GM21786 (cell line): ENCODE results near the gene MRPL49.
A peak's percentile ranks its signal among the peaks of the same experiment; 100 is the strongest.

ENCODE experiments used
- ATAC-seq: cut with Tn5 transposase; IDR thresholded peaks from one replicate; pipeline ENCODE4 v1.9.1; 2021; ENCODE audit not compliant: unreplicated experiment

Gene MRPL49

DNA sequence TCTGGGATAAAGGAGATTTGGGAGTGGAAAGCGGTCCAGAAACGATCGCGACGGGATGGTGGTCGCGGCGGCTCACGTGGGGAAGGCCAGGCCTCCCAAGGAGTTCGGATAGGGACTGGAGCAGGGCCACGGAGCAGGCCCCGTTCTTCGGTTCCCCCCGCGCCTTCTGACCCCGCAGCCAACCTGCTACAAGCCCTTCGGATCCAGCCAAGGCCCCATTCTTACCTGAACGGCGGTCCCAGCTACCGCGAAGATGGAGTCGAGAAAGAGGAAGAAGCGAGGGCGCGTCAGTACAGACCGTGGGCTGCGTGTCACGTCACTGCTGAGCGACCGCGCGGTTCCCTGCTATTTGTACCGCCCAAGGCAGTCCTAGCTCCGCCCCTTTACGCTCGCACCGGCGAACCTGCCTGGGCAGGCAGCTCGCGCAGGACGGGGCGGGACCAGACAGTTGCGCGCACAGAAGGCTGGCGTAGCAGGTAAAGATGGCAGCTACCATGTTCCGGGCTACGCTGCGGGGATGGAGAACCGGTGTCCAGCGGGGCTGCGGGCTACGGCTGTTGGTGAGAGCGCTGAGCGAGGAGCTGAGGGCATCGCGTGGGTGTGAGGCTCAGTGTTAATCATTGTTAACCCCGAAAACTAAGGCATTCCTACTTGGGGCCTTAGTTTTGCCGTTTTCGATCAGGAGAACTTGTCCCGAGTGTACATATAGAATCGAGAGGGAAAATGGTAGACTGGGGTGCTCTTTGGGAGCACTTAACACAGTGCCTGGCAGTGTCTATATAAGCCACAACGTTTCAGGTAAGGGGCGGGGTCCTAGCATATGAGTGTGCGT, at the start of gene MRPL49, which contains the start of gene FAU:
TSS of gene MRPL49 (plus strand) at position 457 of the 832 bp plus-strand sequence. CDS start at position 483, 26 bp downstream.
TSS of gene FAU (minus strand) at position 270 of the 832 bp plus-strand sequence. CDS start 321 bp downstream, outside the sequence.
- ATAC-seq: peak; percentile 66

DNA sequence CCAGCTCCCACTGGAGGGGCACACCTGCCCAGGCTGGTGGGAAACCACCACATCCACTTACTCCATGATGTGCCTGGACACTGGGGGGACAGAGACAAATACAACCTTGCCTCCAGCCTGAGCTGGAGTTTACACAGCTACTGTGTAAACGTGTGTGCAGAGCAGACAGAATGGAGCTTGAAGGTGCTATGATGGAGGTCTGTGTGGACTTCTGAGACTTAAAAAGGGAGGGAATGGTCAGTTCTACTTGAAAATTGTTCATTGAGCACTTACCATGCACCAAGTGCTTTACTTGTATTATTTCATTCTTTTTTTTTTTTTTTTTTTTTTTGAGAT, 49.5 kb upstream of the MRPL49 start:
- no peak for ATAC-seq

DNA sequence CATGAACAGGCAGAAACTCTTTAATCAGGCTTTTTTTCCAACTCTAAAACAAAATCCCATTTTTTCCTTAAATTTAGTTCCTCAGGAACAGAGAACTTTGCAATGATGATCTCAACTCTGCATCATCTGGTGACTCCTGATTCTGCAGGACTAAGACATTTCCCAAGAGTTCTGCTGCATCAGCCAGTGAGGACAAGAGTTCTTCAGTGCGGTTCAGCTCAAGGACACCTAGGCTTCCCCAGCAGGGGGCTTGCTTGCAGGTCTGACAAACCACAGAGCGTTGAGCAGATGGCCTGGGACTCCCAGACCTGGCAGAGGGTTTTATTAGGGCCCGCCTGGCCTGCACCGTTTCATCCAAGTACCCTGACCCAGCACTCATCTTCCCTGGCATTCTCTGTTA, 44.7 kb upstream of the MRPL49 start:
- no peak for ATAC-seq

DNA sequence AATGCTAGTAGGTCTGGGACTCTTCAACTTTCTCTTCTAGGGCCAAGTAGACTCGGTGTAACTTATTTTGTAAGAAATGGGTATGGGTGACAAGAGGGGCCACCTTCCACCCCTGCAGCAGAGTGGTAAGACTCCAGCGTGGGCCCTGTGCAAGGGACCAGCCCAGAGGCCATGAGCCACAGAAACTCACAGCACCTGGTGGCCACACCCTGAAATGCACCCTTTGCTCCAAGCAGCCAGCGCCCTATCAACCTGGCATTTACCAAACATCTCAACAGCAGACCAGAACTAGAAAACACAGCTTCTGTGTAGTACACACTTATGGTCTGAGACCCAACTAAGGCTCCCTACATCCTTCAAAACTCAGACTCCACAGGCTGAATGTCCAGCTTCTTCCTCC, 44.0 kb upstream of the MRPL49 start:
- ATAC-seq: peak; percentile 53

DNA sequence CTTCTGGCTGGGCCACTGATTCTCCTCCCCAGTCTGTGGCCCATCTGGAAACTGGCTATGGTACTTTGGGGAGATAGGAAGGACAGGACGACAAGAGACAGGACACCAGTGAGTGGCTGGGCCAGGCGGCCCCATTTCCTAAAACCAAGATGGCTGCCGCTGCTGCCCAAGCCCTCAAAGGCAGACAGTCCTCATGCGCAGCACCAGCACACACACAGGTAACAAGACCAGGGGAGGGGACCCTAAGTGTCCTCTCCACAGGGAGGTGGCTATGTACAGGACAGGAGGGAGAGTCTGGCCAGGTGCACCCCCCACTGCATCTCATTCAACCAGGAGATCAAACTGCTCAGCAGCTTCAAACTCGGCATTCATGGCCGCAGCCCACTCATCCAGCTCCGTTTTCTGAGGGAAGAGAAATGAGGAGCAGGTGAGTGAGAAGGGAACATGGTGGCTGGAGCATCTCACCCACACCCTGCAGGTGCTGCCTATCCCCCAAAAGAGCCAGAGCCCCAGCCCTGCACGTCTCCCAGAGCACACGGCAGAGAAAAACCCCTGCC, 43.3 kb upstream of the MRPL49 start:
- no peak for ATAC-seq

DNA sequence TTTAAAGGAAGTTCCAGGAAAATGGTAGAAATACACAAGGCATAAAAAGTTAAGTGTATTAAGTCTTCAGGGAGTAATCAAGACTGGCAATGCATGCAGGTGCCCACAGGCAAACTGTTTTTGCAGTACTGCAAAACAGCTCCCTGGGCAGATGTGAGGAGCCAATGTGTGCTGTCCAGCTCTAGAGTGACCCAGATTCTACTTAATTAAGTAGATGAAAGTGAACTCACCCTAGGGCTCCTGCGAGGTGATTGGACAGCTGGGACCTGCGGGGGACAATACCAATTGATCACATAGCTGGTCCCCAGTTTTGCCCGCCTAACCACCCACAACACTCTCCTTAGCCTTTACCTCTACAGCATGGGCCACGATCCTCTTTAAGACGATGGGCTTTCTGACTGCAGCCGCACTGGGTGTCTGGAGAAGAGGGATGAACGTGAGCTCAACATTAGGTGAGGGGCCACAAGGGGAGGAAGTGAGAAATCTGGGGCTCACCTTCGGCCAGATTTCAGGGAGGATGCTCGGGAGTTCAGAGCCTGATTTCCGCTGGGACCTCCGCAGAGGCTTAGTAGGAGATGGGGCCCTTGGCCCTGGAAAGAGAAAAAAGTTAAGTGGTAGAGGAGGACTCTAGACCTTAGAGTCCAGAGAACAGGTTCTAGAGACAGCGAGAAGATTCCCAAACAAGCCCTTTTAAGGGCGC, 38.8 kb upstream of the MRPL49 start:
- no peak for ATAC-seq

DNA sequence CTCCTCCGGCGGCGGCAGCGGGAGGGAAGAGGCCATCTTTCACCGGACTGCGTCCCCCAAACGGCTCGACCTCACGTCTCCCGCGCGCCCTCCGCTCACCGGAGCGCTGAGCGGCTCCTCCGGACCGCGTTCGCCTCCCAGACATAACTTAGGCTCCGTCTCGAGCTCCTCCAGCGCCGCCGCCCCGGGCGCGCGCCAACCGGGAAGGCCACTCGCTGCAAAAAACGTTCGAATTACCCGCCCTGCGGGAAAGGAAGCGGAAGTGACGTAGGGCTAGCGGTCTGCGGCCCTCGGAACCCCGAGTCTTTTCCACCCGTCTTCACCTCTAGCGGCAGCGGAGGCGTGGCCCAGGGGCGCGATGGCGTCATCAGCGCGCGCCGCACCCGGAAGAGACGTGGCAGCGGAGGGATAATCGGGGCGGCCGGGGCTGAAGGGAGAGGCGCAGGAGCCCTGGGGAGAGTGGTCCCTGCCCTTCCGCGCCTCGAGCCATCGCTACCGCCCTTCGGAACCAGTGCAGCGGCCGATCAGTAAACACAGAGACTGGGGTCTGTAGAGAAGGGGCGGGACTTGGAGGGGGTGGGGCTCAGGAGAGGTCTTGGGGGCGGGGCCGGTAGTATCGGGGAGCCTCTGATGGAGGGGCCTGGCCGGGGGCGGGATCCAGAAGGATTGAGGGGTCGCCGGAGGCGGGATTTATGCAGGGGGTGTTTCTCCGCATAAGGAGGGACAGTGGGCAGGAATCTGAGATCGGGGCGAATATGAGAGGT, 38.1 kb upstream of the MRPL49 start, which contains the start of the genes CDCA5 and ZFPL1:
TSS of gene CDCA5 (minus strand) at position 207 of the 764 bp plus-strand sequence. CDS start at position 145, 62 bp downstream.
TSS of gene ZFPL1 (plus strand) at position 389 of the 764 bp plus-strand sequence. CDS start 477 bp downstream, outside the sequence.
- ATAC-seq: peak; percentile 81

DNA sequence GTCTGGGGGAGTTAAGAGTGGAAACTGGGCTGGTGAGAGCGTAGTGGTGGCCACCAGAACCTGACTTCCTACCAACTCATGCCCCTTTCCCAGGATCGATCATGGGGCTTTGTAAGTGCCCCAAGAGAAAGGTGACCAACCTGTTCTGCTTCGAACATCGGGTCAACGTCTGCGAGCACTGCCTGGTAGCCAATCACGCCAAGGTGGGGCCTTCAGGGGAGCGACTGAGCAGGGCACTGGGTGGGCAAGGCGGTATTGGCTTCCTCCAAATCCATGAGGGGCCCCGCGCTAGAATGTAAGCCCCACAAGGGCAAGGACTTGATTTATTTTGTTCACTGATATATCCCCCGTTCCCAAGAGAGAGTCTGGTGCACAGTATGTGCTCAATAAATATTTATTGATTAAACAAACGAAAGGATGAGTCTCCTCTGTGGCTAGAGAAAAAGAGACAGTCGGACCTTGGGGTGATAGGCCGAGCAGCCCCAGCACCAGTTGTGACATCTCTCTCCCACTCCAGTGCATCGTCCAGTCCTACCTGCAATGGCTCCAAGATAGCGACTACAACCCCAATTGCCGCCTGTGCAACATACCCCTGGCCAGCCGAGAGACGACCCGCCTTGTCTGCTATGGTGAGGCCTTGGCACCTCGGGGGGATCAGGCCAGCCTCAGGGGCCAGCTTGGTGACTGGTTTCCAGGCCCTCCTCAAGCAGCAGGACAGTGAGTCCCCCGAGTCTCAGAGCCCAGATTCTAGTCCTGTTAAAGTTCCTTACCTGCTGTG, 37.3 kb upstream of the MRPL49 start:
- ATAC-seq: peak; percentile 9

DNA sequence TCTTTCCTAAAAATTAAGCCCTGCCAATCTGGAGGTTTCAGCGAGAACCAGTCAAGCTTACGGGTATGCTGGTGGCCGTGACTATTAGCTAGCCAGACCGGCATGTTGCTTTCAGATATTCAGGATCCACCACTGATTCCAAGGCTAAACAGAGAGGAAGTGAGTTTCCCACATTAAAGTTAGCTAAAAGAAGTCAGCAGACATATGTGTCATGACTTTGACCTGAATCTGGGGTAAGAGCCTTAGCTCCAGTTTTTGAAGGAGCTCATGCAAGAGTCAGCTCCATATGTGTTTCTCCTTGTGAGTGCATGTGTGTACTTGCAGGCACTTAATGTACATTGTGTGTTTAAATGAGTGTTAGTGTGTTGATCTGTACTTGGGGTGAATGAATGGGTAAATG, 36.7 kb upstream of the MRPL49 start:
- ATAC-seq: no peak

DNA sequence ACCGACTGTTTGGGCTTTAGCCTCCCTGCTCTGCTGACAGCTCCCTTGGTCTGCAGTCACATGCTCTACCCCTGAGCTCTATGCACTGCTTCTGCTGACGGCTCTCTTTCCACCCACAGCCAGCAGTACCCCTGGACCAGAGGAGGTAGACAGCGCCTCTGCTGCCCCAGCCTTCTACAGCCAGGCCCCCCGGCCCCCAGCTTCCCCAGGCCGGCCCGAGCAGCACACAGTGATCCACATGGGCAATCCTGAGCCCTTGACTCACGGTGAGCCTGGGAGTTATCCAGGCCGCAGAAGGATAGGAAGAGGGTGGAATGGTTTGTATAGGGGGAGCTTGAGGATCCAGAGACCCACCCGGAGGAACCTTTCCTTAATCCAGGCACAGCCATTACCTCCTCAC, 35.3 kb upstream of the MRPL49 start:
- ATAC-seq: no peak

DNA sequence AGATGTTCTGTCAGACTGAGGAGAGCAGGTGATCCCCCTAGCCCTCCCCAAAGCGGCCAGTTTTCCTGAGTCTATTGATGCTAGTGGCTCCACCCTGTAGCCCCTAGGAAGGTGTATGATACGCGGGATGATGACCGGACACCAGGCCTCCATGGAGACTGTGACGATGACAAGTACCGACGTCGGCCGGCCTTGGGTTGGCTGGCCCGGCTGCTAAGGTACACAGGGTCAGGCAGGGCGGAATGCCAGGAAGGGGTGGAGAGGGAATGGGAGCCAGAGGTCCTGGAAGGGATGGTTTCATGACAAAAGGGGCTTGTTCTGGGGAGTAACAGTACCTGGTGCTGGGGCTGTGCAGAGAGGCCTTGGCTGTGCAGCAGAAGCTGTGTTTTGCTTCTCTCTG, 34.9 kb upstream of the MRPL49 start:
- no peak for ATAC-seq

DNA sequence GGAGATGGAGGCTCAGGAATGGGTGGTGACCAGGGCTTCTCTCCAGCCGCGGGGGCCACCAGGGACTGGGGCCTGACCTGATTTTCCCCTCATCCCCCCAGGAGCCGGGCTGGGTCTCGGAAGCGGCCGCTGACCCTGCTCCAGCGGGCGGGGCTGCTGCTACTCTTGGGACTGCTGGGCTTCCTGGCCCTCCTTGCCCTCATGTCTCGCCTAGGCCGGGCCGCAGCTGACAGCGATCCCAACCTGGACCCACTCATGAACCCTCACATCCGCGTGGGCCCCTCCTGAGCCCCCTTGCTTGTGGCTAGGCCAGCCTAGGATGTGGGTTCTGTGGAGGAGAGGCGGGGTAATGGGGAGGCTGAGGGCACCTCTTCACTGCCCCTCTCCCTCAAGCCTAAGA, 34.3 kb upstream of the MRPL49 start:
- no peak for ATAC-seq

DNA sequence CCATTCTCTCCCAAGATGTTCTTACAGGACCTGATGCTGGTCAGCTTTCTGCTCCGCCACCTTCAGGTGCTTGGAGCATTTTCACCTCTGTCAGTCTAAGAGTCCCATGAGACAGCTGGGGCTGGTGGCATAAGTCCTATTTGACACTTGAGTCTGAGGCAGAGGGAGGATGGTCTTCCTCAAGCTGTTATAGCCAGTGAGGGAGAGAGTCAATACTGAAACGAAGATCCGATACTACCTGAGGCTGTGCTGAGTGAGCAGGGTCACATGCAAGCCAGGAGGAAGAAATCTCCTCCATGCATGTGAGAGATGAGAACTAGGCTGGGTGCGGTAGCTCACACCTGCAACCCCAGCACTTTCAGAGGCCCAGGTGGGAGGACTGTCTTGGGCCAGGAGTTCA, 32.5 kb upstream of the MRPL49 start:
- no peak for ATAC-seq

DNA sequence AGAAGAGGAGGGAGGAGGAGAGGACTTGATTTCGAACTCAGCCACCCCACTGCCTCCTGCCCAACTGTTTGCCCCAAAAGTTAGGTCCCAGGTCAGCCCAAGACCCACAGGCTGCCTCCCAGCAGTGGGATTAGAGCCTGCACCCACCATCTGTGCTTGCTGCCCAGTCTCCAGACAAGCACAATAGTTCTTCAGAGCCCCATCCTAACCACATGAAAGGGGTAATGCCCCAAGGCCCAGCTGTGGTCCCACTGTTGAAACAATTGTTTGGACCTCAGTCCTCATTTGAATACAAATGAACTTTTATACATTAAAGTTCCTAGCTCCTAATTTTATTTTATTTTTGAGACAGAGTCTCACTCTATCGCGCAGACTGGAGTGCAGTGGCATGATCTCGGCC, 31.5 kb upstream of the MRPL49 start:
- no peak for ATAC-seq

DNA sequence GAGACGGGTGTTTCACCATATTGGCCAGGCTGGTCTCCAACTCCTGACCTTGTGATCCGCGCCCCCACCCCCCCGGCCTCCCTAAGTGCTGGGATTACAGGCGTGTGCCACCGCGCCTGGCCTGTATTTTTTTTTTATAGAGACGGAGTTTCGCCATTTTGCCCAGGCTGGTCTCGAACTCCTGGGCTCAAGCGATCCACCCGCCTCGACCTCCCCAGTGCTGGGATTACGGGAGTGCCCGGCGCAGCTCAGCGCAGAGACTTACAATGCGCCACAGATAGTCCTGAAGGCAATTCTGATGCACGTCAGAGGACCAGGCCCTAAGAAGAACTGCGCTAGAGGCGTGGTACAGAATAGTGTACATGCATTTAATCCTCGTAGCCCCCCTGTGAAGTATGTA, 26.7 kb upstream of the MRPL49 start:
- no peak for ATAC-seq

DNA sequence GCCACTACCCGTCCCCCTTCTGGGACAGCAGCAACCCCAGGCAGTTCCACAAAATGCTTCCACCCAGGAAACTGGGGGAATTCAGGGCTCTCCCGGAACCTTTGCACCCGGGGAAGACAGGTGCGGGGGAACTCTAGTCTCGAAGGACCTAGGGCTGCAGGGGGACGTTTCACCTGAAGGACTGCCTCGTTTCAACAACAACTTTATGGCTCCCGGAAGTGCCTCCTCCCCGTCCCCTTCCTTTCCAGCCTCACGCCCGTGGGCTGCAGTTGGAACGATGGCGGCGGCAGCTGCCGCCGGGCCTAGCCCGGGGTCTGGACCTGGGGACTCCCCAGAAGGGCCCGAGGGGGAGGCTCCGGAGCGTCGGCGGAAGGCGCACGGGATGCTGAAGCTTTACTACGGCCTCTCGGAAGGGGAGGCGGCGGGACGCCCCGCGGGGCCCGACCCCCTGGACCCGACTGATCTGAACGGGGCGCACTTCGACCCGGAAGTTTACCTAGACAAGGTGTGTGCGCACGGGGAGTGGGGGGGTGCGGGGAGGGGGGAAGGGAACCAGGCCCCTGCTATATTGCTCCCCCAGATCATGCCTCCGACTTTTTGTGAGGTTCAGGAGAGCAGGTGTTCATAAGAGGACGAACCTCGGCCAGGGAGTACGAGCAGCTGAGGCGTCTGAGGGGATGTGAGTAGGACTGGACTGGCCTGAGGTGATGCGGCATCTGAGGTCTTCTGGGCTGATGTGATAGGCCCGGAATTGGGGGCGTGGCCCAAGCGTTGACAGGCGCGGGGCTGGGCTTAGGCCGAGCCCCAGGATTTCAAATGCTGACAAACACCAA, 25.9 kb upstream of the MRPL49 start, which contains the start of gene VPS51:
TSS of gene VPS51 (plus strand) at position 241 of the 833 bp plus-strand sequence. CDS start at position 278, 37 bp downstream.
- ATAC-seq: peak; percentile 90

DNA sequence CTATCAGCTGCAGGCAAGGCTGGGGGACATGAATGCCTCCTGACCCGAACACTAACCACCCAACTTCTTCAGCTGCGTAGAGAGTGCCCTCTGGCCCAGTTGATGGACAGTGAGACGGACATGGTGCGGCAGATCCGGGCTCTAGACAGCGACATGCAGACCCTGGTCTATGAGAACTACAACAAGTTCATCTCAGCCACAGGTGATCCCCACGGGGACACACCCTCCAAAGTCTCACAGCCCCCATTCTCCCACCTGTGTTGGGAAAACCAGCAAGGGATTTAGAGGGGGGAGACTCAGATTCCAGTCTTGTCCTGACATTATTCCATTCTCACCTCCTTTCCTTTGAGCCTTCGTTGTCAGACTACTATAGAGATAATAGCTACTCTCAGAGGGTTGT, 25.2 kb upstream of the MRPL49 start:
- ATAC-seq: no peak

DNA sequence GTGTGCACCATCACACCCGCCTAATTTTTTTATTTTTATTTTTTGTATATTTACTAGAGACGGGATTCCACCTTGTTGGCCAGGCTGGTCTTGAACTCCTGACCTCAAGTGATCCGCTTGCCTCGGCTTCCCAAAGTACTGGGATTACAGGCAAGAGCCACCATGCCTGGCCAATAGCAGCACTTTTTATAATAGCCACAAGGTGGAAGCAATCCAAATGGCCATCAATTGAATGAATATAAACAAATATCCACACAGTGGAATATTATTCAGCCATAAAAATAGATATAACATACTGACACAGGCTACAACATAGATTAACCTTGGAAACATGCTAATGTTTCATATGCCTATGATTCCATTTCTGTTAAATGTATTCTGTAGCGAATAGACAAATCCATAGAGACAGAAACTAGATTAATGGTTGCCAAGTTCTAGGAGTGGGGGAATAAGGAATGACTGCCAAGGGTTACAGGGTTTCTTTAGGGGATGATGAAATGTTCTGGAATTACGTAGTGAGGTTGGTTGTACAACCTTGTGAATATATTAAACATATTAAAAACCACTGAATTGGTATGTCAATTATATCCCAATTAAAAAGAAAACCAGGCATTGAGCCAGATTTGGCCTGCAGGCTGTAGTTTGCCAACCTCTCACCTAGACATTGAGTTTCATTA, 21.3 kb upstream of the MRPL49 start:
- no peak for ATAC-seq
